CD4-positive, alpha-beta T cell treated with Interleukin-2 at 100 ng/mL for 4 hours (primary cell): ENCODE results near the gene DNAJC5.
A peak's percentile ranks its signal among the peaks of the same experiment; 100 is the strongest.
"Not testable (repeated sequence)": the region's sequence is repeated elsewhere in the genome, so short reads cannot be mapped to it uniquely, and the experiment has no call there.

Experiments
- DNase-seq: peaks from one replicate; pipeline ENCODE4 v3.0.0-alpha.2; 2020; ENCODE audit warnings: low spot score

The DNAJC5 gene

DNA sequence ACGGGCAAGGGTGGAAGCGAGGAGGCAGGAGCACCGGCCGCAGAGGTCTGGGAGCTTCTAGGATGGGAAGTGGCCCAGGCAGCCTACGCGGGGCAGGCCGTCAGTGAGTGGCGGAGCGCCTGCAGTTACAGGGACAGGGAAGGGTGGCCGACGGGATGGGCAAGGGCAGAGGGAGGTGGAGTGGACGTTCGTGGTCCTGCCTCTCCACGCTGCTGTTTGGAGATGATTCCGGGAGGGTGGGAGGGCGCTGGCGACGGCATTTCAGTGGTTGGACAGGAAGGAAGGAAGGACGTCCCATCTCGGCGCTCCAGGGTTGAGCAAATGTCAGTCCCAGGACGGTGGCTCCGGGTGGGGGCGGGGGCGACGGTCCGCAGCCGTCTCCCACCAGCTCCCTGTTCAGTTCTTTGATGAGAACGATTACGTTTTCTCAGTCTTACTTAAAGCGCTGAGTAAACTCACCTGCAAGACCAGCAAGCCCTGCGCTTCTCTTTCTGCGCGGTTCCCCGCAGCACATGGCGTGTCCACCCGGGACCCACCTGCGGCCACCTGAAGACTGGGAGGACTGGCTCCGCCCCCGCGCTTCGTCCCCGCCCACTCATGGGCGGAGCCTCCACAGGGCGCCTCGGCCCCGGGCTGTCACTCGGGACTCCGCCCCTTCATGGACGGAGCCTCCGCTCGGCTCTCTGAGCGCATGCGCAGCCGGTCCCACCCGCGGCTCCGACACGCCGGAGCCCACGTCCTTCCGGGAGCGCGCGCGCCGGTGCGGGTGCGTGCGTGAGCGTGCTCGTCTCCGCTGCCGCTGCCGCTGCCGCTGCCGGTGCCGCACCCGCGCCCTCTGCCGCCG is at the start of gene DNAJC5:
Gene DNAJC5 (plus strand): TSS at position 769 of the 844 bp plus-strand sequence. CDS start 33,220 bp downstream, outside the sequence.
- DNase-seq, result peak; percentile 97

GRCh38 chr20:63846128-63846771 is 48.7 kb upstream of the DNAJC5 start:
- no peak for DNase-seq

DNA sequence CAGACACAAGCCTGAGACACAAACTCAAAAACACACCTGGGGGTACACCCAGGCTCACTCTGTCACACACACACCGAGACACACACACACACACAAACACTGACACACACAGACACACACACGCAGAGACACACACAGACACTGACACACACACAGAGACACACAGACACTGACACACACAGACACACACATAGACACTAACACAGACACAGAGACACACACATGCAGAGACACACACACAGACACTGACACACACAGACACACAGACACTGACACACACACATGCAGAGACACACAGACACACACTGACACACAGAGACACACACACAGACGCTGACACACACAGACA is 48.1 kb upstream of the DNAJC5 start:
- no peak for DNase-seq

GRCh38 chr20:63847237-63848002 is 47.5 kb upstream of the DNAJC5 start:
- DNase-seq, result no peak

- DNase-seq, result no peak
Measured at GRCh38 chr20:63848003-63848911, 46.7 kb upstream of the DNAJC5 start.

- DNase-seq, result no peak
Measured at GRCh38 chr20:63850689-63851547, 44.0 kb upstream of the DNAJC5 start.

GRCh38 chr20:63851548-63851943 is 43.4 kb upstream of the DNAJC5 start:
- DNase-seq, result not testable (repeated sequence)

- not testable (repeated sequence) for DNase-seq
Measured at GRCh38 chr20:63853733-63854068, 41.2 kb upstream of the DNAJC5 start.

DNA sequence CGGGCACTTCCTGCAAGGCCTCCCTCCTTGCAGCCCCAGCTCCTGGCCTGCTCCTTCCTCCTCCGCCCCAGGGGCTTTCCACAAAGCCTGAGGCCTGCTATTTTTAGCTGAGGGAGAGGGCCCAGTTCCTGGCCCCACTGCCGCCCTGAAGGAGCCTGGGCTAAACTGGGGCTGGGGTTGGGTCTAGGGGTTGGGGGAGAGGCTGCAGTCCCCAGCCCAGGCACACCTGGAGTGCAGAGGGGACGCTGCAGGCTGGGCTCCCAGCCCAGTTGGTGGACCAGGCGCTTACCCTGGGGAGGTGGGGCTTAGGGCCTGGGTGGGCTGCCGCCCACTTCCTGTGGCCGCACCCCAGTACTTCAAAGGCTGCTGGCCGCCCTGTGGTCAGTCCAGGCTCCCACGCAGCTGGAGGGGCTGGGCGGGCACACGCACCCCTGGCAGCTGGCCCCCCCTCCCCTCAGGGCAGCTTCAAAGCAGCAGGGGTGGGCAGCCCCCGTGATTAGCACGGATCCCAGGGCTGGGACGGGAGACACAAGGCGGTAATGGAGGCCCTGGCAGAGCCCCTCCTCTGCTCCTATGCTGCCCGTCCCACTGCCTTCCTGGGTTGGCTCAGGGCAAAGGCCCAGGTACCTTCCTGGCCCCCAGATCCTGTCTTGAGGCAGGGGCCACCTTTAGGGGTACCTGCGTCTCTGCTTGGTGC is 40.7 kb upstream of the DNAJC5 start:
- no peak for DNase-seq

DNA sequence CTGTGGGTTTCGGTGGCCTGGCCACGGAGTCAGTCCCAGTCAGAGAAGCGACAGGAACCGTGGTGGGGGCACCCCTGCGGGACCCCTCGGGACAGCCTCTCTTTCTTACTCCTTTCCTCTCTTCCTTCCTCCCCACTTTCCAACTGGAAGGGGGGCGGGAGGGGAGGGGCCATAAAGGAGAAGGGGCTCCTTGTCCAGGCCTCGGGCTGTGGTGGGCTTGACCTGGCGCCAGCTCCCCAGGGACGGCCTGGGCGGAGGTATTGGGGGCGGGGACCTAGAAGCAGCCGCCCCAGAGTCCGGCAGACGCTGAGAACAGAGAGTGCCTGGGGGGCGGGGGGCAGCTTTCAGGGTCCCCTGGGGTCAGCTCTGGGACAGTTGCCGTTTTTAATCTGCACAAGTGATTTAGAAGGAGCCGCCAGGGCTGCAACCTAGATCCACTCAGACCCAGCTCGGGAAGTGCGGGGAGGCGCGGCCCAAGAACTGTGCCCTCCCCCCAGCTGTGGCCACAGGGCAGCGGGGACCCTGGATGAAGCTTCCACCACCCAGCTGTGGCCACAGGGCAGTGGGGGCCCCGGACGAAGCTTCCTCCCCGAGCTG is 40.1 kb upstream of the DNAJC5 start:
- DNase-seq, result no peak

DNA sequence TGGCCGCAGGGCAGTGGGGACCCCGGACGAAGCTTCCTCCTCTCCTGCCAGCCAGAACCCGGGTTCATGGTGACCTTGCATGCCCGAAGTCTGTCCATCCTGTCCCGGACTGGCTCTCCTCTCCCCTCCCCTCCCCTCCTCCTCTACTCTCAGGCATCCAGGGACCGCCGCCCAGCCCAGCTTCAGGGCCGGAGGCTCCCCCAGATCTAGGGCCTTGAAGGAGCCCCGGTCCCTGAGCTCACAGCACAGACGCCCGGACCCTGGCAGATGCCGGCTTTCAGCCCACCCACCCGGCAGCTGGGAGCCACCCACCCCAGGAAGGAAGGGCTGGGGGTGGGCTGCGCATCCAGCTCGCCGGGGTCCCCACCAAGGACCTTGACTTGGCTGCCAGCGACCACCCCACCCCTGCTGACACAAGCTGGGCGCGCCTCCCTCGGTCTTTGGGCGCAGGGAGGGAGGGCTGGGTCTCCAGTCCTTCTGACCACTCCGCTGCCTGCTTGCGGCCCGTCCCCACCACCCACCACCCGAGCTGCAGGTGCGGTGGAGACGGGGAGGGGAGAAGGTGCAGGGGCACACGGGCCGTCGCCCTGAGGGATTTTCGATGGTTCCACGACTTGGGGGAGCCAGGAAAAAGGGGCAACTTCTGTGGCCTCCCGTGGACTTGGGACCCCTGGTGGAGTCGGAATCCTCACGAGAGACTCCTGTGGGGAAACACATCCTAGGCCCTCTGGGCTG is 39.4 kb upstream of the DNAJC5 start:
- no peak for DNase-seq

- DNase-seq, result no peak
Measured at GRCh38 chr20:63856098-63856511, 38.8 kb upstream of the DNAJC5 start.

DNA sequence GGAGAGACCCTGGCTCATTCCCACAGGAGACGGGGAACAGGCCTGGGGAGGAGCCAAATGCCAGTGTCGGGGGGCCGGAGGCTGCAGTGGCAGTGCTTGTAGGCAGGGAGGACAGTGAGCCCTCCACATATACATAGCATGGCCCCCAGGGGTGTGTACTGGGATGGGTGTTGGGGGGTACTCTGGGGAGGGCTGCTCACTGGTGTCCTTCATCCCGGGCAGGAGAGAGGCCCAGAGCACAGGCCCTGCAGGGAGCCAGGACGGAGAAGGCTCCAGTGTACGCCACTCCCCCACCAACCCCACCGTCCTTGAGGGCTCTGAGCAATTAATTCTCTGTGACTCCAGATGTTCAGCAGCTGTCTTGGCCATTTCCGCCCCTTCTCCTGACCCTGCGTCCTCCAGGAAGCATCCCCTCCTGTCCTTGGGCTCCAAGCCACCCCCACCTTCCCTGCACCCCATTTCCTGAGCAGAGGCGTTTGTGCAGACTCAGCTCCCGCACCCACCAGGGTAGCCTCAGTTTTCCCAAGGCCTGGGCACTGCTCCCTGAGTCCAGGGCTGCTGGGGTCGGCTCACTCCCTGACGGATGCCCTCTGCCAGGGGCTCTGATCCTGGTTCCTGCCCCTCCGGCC is 37.0 kb upstream of the DNAJC5 start:
- DNase-seq, result no peak

GRCh38 chr20:63858393-63859165 is 36.3 kb upstream of the DNAJC5 start:
- no peak for DNase-seq

DNA sequence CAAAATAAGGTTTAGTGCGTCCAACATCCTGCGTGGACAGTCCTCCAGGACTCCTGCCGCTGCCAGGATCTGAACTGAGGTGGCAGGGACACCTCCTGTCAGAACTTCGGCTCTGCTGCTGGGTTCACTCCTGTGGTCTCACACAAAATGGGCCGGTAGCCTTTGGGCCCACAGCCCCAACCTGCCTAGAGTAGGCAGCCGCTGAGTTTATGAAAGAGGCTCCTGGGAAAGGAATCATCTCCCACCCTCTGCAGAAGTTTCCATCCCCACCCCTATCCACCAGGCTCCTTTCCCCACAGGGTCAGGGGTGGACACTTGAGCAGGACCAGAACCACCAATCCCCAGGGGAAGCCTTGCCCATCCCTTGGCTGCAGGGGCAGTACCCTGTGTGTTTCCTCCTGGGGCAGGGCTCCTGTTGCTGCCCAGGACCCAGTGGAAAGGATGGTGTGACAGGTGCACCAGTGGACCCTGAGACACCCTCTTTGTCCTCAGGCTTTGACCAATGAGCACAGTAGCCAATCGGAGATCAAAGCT is 35.7 kb upstream of the DNAJC5 start:
- no peak for DNase-seq

- DNase-seq, result no peak
Measured at GRCh38 chr20:63860325-63861051, 34.4 kb upstream of the DNAJC5 start.

DNA sequence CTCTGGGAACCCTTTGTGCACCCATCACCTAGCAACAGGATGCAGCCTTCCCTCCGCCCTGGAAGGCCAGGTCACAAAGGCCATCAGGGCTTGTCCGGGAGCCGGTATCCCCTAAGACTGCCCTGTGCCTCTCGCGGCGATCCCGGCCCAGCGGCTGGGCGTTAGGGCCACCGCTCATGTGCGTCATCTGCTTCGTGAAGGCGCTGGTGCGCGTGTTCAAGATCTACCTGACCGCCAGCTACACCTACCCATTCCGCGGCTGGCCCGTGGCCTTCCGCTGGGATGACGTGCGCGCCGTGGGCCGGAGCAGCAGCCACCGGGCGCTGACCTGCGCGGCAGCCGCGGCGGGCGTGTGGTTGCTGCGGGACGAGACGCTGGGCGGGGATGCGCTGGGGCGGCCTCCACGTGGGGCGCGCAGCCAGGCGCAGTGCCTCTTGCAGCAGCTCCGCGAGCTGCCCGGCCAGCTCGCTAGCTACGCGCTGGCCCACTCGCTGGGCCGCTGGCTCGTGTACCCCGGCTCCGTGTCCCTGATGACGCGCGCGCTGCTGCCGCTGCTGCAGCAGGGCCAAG is 33.5 kb upstream of the DNAJC5 start, which contains the start of gene ABHD16B:
Gene ABHD16B (plus strand): TSS at position 134 of the 570 bp plus-strand sequence. CDS start 43 bp downstream, at position 177.
- DNase-seq, result no peak
